HK-2 (cell line): ENCODE data around the gene GRID1.

Source experiments
- DNase-seq: peaks from one replicate; pipeline ENCODE4 v3.0.0-alpha.2; 2018; ENCODE audit not compliant: unreplicated experiment

GRID1 gene

DNA sequence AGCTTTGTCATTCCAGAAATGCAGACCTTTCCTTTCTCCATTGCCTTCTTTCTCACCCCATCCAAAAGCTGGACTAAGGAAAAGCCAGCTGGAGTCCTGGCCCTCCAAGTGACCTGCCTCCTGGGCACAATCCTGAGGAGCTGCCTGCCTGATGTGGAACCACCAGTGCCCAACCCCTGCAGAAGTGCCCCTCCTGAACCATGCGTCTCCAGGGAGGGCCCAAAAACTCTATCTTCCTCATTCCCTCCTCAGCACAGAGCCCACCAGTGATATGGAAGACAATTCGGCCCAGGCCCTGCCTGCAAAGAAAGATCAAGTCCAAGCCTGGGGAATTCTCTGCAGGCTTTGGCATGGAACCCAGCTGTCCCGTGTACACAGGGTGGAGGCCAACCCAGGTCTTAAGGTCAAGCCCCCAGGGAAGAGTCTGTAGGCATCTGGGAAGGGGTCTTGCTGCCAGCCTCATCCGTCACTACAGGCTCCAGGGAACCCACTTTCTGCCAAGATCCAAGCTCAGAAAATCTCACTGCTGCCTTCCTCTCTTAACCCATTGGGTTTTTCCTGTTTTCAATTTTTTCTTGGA, 3.5 kb upstream of the GRID1 start:
- DNase-seq, result no peak

DNA sequence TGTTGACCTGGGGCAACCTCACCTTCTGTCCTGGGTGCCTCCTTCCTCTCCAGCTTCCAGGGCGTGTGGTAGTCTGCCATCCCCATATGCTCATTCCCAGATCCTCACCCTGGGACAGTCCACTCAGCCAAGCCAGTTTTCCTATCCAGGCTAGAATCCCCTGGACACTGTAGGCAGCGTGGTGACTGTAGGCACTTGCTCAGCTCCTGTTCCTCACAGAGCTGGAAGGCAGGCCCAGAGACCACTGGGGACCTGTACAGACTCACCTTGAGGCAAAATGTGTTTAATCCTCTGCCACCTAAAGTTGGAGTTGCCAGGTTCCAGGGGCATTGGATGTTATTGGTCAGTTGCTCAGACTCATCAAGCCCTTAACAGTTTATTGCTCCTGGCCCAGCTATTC, 2.4 kb upstream of the GRID1 start:
- DNase-seq, result no peak

DNA sequence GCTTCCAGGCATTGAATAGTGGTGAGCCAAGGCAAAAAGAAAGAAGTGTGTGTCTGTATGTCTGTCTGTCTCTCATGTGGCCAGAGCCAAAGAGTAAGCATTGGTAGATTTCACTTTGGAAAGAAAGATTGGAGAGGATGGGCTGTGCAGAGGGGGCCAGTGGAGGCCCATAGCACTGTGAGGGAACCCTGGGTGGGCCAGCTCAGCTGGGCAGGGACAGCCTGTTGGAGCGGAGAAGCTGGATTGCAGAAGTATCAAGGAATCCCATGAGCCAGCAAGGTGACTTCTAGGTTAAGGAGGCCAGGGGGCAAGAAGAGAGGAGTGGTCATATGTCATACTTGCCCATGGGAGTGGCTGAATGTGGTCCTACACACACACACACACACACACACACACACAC, 1.5 kb upstream of the GRID1 start:
- no peak for DNase-seq

DNA sequence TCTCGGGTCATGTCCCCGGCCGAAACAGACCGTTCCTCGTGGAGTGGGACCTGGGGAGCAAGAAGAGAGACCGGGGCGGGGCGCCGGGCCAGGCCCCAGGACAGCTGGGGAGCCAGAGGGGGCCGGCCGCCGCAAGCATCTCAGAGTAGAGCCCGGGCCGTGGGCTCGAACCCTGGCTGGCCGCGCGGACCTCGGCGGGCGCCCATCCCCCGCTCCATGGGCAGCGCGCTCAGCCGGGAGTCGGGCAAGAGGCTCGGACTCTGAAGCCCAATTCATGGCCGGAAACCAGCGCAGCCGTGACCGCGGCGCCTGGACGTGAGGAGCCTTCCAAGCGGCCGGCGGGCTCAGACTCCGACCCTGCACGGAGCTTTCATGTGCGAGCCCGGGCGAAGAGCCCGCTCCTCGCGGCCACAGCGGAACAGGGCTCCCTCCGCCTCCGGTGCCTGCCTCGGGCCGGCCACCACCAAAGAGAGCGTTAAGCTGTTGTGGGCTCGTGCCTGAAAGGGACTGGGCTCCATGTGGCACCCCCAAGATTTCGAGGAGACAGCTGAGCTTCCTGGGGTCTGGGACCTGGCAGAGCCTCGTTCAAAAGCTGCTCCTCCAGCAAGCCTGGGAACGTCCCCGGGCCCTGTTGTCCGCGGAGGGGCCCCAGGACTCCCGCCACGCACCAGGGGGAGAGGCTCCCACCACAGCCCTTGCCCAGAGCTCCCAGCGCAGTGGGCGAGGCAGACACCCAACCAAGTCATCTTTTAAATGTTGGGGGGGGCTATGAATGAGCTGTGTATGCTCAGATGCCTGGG, 757 bp upstream of the GRID1 start:
- no peak for DNase-seq

DNA sequence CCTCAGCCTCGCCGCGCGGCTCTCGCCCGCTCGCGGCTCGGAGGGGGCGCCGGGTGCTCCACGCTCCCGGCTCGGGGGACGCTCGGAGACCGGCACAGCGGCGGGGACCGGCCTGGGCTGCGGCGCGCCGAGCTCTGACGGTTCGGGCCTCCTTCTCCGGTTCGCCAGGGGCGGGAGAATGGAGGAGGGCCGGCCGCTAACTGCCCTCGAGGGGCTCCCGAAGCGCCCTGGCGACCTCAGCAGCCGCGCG, 232 bp upstream of the GRID1 start:
- DNase-seq, result no peak

DNA sequence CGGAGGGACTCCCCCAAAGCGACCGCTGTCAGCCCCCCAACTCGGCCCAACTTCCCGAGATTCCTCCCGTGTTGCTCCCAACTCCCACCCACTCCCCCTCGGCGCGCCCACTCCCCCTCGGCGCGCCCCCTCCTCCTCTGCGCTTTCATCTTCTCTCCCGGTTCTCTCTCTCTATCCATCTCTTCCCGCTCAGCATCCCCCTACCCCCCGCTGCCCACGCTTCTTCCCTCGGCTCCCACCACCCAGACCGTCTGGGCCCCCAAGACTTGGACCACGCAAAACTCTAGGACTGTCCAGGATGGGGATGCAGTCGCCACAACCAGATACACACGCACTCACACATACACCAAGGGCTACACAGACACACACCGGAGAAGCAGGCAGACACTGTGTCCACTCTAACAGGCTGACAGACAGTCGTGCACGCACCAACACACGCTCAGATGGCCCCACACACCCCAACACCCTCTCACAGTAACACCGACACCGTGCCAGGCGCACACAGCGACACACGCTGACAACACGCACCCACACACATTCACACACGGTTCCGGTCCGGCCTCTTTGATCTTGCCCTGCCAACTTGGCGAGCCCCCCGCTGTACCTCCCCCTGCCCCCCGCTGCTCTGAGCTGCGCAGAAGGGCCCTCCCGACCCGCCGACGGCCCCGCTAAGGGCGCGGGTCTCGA, 1.1 kb downstream of the GRID1 start:
- DNase-seq, result no peak

DNA sequence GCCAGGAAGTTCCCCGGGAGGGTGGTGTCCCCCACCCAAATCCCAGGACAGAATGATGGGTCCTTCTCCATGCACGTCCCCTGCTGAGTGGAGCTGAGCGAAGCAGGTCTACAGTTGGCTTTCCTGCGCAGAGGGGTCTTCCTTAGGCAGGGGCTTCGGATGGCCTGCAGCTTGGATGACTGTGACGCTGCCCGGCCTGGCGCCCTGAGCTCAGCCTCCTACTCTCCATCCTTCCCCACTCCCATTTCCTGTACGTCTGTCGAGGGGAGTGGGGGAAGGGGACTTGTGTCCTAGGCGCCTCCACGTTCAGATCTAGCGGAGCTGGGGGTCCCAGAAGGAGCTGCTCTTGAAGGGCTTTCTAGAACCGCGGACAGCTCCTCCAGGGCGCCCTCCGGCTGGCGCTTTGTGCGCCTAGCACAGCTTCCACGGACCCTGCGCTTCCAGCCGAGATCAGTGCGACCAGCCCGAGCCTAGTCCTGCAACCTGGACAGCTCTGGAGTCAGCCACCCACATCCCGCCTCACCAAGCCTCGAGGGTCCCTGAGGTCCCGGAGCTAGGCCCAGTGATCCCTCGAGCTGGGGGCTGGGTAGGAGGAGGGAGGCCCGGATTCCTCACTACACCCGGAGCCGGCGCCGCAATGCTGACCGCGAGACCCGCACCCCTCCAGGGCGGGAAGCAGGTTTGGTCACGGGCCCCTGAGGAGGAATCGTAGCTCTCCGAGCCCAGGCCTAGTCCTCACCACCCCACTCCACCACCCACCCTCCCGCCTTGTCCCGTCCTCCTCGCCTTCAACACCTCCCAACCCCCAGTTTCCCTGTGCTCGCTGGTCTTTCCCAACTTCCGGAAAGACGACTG, 1.9 kb downstream of the GRID1 start:
- DNase-seq, result no peak

DNA sequence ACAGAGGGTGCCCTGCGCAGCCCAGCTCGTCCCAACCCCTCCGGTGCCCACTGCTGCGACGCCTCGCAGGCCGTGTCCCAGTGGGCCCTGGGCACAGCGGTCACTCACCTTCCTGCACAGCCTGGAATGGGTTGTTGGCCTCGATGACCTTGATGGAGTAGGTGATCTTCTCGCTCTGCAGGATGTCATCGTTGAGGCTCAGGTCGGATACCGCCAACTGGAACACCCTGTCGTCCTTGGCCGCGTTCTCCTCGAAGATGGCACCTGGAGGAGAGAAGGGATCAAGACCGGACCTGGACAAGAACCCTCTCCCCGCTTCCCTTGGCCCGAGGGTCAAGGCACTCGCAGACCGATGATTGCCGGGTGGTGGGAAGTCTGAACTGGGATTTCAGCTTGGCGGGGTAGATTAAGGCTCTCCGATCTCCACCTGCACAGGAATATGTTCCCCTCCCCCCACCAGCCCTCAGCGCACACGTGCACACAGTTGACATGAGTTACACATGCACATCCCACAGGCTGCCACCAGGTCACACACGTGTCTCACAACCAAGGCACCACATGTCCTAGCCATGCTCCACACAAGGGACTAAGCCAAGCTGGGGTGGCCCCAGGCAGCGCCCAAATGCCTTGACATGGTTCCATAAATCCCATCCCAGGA, 2.6 kb downstream of the GRID1 start:
- DNase-seq, result no peak

DNA sequence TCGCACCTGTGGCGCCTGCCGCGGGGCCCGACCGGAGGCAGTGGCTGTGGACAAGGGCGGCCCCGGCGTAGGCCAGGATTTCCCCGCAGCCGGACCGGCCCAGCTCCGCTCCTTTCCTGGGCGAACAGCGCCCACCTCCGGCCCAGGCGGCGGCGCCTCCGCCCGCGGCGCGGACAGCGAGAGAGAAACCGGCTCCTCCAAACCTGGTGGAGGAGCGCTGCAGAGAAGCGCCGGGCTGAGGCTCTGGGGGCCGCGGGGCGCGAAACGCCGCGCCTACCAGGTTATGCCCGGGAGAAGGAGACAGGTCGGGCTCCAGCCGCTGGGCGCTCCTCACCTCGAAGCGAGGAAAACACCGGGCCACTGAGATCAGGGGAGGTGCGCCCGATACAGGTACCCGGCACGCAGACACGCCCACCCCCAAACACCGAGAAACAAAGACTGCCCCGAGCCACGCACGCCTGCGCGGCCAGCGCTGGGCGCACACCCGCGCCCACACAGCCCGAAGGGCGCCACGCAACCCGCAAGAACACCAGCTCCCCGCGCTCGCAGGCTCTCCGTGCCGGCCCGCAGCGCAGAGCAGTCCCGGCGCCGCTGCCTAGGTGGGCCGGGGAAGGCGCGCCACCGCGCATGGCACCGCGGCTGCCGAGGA, 3.3 kb downstream of the GRID1 start:
- no peak for DNase-seq

DNA sequence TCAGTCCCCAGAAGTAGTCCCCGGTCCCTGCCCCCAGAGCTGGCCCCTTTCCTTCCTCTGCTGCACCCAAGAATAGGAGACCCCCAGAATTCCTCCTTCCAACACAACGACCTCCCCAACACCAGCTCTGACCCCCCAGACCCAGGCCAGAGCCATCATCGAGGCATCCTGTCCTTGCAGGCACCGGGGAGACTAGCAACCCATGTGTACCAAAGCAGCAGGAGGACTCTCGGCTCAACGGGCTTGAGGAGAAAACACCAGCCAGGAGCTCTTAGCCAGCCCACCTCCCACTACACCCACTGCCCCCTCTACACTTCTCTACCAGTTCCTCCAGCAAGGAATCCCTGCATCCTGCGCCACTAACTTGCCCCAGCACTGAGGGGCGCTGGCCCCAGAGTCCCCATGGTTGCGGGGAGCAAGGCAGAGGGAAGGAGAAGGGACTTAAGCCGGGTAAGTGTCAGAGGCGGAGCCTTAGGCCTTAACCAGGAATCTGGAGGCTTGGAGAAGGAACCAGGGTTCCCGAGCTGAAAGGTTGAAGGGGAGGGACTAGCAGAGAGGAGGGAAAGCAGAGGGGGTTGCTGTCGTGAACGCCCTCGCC, 3.9 kb downstream of the GRID1 start:
- DNase-seq, result no peak

DNA sequence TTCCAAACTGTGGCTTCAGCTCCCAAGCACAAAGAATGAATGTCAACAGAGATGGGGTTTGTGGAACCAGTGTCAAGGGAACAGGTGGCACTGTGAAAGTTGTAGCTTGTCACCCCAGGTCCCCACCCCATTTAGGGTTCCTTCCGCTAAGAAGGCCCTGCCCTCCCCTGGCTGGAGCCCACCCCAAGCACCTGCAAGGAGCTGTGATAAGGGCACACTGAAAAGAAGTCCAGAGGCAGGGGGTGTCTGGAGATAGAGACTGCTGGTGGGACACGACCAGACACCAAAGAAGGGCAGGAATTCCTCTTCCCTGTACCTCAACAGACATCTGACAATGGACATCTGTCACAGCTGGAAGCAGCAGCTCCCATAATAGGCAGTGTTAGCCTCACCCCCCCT, 4.5 kb downstream of the GRID1 start:
- no peak for DNase-seq

DNA sequence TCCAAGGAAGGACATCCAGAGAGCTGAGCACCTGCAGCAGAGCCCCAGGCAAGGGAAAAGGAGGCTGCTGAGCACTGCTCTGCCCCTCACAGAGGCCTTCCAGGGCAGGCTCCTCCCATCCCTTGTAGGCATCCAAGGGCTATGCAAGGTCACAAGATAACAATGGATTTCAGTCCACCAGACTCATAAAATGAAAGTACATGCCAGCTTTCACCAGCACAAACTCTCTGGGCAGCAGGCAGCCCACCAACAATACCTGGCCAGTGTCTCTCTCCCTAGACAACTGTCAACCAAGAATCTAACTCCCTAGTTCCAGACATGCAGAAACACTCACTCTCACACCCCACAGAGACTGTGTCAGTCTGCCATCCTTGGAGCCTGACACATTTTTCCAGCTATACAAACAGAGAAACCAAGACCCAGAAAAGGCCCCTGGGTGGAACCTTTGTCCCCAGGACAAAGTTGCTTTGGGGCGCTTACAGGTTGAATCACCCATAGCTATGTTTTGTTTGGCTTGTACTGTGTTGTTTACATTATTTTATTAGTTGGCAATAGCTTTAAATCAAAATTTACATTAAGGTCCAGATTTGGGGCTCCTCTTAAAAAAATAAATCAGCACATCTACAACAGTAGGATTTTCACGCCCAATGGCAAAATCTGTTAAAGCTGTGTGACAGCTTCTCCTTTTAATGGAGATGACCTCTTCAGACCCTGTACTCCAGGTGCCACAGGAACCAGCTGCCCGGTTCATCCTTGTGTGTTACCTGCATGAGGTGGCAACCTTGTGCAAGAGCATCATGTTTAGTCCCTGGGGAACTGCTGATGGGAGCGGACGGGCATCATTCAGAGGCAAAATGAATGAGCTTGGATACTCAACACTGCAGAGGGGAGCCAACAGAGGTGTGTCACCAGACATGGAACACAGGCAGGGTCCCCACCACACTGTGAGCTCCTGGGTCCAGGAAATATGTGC, 5.2 kb downstream of the GRID1 start:
- no peak for DNase-seq

DNA sequence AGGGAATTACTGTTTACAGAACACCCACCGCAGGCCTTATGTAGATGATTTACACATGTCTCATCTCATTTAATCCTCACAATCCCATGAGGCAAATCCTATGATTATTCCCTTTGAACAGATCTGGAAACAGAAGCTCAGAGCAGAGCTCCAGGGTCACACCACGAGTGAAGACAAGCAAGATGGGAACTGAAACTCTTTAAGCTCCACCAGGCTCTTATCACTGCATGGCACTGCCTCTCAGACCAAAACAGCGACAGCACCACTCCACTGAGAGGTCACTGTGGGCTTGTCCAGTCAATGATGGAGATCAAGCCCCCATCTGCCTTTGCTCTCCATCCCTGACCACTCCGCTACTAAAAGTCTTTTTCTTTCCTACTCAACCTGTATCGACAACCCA, 5.9 kb downstream of the GRID1 start:
- no peak for DNase-seq

DNA sequence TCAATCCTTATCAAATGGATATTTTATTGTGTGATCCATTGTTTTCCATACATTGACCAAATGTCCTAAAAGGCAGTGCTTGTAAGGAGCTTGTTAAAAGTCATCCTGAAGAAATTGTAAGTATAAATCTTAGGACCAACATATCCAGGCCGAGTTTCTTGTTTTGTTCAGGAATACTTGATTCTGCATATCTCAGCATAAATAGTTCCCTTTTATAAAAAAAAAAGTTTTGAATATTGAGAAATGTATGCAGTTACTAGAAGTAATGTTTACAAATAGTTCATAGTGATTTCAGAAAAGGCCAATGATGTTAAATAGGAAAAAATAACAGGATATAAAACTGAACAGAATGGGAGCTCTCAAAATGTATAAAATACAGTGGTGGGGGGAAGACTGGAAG, 6.6 kb downstream of the GRID1 start:
- no peak for DNase-seq

DNA sequence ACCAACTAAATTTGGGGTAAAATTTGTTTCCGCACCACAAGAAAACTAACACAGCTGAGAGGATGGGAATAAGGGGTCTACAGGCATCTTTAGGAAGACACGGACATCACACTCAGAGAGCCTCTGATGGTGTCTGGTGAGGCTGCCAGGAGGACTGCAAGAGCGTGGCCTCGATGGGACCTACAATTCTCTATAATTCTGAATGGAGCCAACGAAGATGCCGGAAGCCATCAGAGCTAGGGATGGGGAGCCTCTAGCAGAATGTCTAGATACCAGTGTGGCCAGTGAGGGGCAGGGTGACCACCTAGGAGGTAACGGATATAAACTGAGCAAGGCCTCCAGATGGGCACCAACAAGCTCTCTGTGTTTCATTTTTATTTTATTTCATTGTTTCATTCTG, 7.5 kb downstream of the GRID1 start:
- no peak for DNase-seq

DNA sequence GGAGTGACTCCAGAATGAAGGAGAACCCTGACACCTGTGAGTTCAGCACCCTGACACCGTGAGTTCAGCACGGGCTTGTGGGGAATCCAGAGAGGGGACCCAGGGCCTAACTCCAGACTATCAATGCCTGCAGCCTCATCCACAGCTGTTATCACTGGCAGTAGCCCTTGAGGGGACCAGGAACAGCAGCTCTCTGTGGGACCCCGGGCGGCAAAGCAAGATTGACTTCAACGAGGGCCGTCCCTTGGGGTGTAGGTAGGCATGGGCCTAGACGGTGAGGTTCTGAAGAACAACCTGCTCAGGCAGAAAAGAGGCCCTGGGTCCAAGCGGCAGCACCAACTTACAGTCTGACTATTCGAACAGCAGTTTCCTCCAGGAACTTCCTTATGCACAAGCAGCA, 8.9 kb downstream of the GRID1 start:
- DNase-seq, result no peak

DNA sequence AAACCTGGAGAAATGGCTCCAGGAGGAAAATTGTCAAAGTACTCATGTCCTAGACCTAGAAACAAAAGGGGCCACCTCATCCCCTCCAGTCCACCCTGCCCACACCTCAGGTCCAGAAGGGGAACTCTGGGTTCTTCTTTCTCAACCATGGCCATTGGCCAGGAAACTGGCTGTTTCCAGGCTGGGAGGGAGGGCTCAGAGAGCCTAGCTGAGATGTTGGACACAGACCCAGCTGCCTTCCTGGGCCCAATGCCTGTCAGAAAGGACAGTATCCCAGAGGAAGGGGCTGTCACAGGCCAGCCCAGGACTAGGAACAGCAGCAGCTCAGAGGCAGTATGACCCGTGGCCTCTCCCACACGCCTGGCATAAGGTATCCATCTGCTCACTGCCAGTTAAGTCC, 9.6 kb downstream of the GRID1 start:
- DNase-seq, result no peak

DNA sequence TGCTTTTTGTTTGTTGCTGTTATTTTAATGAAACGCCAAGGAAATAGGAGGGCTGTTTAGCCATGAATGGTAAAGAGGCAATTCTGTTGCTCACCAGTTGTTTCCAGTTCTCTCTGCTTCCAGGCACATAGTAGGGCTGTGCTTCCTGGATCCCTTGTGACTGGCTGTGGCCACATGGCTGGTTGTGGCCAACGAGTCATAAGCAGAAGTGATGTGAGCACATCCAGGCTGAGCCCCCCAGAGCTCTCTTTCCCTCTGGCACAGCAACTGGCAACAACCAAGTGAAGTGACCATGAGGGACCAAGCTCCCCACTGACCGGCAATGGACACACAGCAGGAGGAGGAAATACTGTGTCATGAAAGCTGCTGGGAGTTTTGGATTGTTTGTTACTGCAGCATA, 10.3 kb downstream of the GRID1 start:
- no peak for DNase-seq

DNA sequence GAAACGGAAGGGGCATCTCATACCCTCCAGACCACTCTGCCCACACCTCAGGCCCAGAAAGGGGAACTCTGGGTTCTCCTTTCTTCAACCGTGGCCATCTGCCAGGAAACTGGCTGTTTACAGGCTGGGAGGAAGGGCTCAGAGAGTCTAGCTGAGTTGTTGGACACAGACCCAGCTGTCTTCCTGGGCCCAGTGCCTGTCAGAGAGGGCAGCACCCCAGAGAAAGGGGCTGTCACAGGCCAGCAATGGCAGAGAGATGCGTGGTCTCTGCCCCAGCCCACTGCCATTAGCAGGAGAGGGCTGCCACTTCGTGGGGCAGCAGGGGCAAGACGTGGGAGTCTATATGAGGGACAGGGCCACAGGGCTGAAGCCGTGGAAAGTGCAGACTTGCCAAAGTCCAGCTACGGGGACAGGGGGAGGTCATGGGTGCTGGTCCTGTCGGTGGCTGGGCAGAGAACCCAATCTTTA, 11.0 kb downstream of the GRID1 start:
- DNase-seq, result no peak
